Measurements from ENCODE around the gene ADSS2.

ADSS2 gene

GRCh38 chr1:244437086-244437468 lies 14.6 kb downstream of the ADSS2 start:
- Histone ChIP-seq H3K14ac (ENCODE audit: low read length in 2 of 2) (no peak overlapping the region), H3K4me2 (ENCODE audit: low read length, poor library complexity, severe bottlenecking) (no peak overlapping the region), H4K8ac (ENCODE audit: low read length) (no peak overlapping the region), H2BK120ac (ENCODE audit: low read depth, low read length) (no peak overlapping the region), H2AFZ (ENCODE audit: low read depth, low read length) (no peak overlapping the region), H4K91ac (ENCODE audit: low read length) (no peak overlapping the region), H3K27me3 (ENCODE audit: control insufficient read depth in 1 of 2, insufficient read depth in 1 of 2, low read length in 2 of 2) (no peaks in the 10 kb centered on the region), H3K9me3 (ENCODE audit: control insufficient read depth, low read length) (no peaks in the 10 kb centered on the region), H3K4me3 (ENCODE audit: insufficient read depth in 1 of 2, low read depth in 1 of 2, low read length in 2 of 2) (peak overlapping the region in 1 of 2 experiments; percentile 37), H2BK12ac (ENCODE audit: low read length in 2 of 2) (no peak overlapping the region), H3K23ac (ENCODE audit: low read length in 2 of 2) (no peak overlapping the region), H3K18ac (ENCODE audit: low read depth in 1 of 2, low read length in 2 of 2) (no peak overlapping the region), H2BK5ac (ENCODE audit: low read depth, low read length, poor library complexity, severe bottlenecking) (no peak overlapping the region), H3K9ac (ENCODE audit: low read length) (peak overlapping the region; percentile 71), H3K4me1 (ENCODE audit: control insufficient read depth, insufficient read depth, low read depth, low read length) (peaks cover 8% of the 10 kb centered on the region), H2BK15ac (ENCODE audit: low read depth, poor library complexity, severe bottlenecking) (no peak overlapping the region), H2AK5ac (ENCODE audit: low read length, severe bottlenecking) (no peak overlapping the region), H3K27ac (ENCODE audit: low read length, poor library complexity, severe bottlenecking) (no peak overlapping the region), H3K36me3 (ENCODE audit: control insufficient read depth in 1 of 2, insufficient read depth in 2 of 2, low read depth in 1 of 2, low read length in 2 of 2) (peaks cover 6 to 40% of the 10 kb centered on the region in 2 experiments), H3K4ac (ENCODE audit: low read depth in 1 of 2, low read length in 2 of 2) (no peak overlapping the region), H3K79me1 (replicated peaks; ENCODE audit: low read length, poor library complexity, severe bottlenecking) (peaks cover 16% of the 10 kb centered on the region)
- no peak for DNase-seq

GRCh38 chr1:244436336-244437085 lies 15.2 kb downstream of the ADSS2 start:
- no peak overlapping the region for H2BK120ac ChIP-seq (ENCODE audit: low read depth, low read length)
- H3K4ac ChIP-seq (ENCODE audit: low read depth in 1 of 2, low read length in 2 of 2), result no peak overlapping the region
- no peak overlapping the region for H2AFZ ChIP-seq (ENCODE audit: low read depth, low read length)
- peaks cover 6 to 46% of the 10 kb centered on the region in 2 experiments for H3K36me3 ChIP-seq (ENCODE audit: control insufficient read depth in 1 of 2, insufficient read depth in 2 of 2, low read depth in 1 of 2, low read length in 2 of 2)
- H3K79me1 ChIP-seq (replicated peaks; ENCODE audit: low read length, poor library complexity, severe bottlenecking), result peaks cover 16% of the 10 kb centered on the region
- WGBS, result 71% methylated on average over 5 of the region's 7 CpGs
- H3K9ac ChIP-seq (ENCODE audit: low read length), result peak overlapping the region; percentile 71
- peaks cover 8% of the 10 kb centered on the region for H3K4me1 ChIP-seq (ENCODE audit: control insufficient read depth, insufficient read depth, low read depth, low read length)
- no peak overlapping the region for H3K18ac ChIP-seq (ENCODE audit: low read depth in 1 of 2, low read length in 2 of 2)
- no peak overlapping the region for H4K8ac ChIP-seq (ENCODE audit: low read length)
- H3K4me2 ChIP-seq (ENCODE audit: low read length, poor library complexity, severe bottlenecking), result no peak overlapping the region
- H3K4me3 ChIP-seq (ENCODE audit: insufficient read depth in 1 of 2, low read depth in 1 of 2, low read length in 2 of 2), result peak overlapping the region in 1 of 2 experiments; percentile 37
- H2AK5ac ChIP-seq (ENCODE audit: low read length, severe bottlenecking), result no peak overlapping the region
- DNase-seq, result peak; percentile 87
- H2BK15ac ChIP-seq (ENCODE audit: low read depth, poor library complexity, severe bottlenecking), result no peak overlapping the region
- H3K23ac ChIP-seq (ENCODE audit: low read length in 2 of 2), result no peak overlapping the region
- no peaks in the 10 kb centered on the region for H3K9me3 ChIP-seq (ENCODE audit: control insufficient read depth, low read length)
- no peaks in the 10 kb centered on the region for H3K27me3 ChIP-seq (ENCODE audit: control insufficient read depth in 1 of 2, insufficient read depth in 1 of 2, low read length in 2 of 2)
- no peak overlapping the region for H3K14ac ChIP-seq (ENCODE audit: low read length in 2 of 2)
- H2BK5ac ChIP-seq (ENCODE audit: low read depth, low read length, poor library complexity, severe bottlenecking), result no peak overlapping the region
- no peak overlapping the region for H4K91ac ChIP-seq (ENCODE audit: low read length)
- H2BK12ac ChIP-seq (ENCODE audit: low read length in 2 of 2), result no peak overlapping the region
- H3K27ac ChIP-seq (ENCODE audit: low read length, poor library complexity, severe bottlenecking), result peak overlapping the region; percentile 69

GRCh38 chr1:244435562-244436205 lies 16.0 kb downstream of the ADSS2 start:
- Histone ChIP-seq H3K14ac (ENCODE audit: low read length in 2 of 2) (no peak overlapping the region), H3K9ac (ENCODE audit: low read length) (peak overlapping the region; percentile 71), H3K36me3 (ENCODE audit: control insufficient read depth in 1 of 2, insufficient read depth in 2 of 2, low read depth in 1 of 2, low read length in 2 of 2) (peaks cover 6 to 53% of the 10 kb centered on the region in 2 experiments), H2BK12ac (ENCODE audit: low read length in 2 of 2) (no peak overlapping the region), H2BK15ac (ENCODE audit: low read depth, poor library complexity, severe bottlenecking) (no peak overlapping the region), H3K4me2 (ENCODE audit: low read length, poor library complexity, severe bottlenecking) (peak overlapping the region; percentile 29), H2BK120ac (ENCODE audit: low read depth, low read length) (no peak overlapping the region), H3K4me3 (ENCODE audit: insufficient read depth in 1 of 2, low read depth in 1 of 2, low read length in 2 of 2) (no peak overlapping the region), H4K91ac (ENCODE audit: low read length) (no peak overlapping the region), H3K4me1 (ENCODE audit: control insufficient read depth, insufficient read depth, low read depth, low read length) (peaks cover 8% of the 10 kb centered on the region), H2AK5ac (ENCODE audit: low read length, severe bottlenecking) (no peak overlapping the region), H3K79me1 (replicated peaks; ENCODE audit: low read length, poor library complexity, severe bottlenecking) (peaks cover 17% of the 10 kb centered on the region), H2BK5ac (ENCODE audit: low read depth, low read length, poor library complexity, severe bottlenecking) (no peak overlapping the region), H3K9me3 (ENCODE audit: control insufficient read depth, low read length) (no peaks in the 10 kb centered on the region), H3K4ac (ENCODE audit: low read depth in 1 of 2, low read length in 2 of 2) (peak overlapping the region in 1 of 2 experiments; percentile 57), H3K23ac (ENCODE audit: low read length in 2 of 2) (no peak overlapping the region), H3K18ac (ENCODE audit: low read depth in 1 of 2, low read length in 2 of 2) (peak overlapping the region in 1 of 2 experiments; percentile 76), H3K27me3 (ENCODE audit: control insufficient read depth in 1 of 2, insufficient read depth in 1 of 2, low read length in 2 of 2) (no peaks in the 10 kb centered on the region), H4K8ac (ENCODE audit: low read length) (peak overlapping the region; percentile 28), H2AFZ (ENCODE audit: low read depth, low read length) (no peak overlapping the region), H3K27ac (ENCODE audit: low read length, poor library complexity, severe bottlenecking) (peak overlapping the region; percentile 69)
- WGBS, result 22% methylated on average over 3 of the region's 6 CpGs
- peak; percentile 83 for DNase-seq

GRCh38 chr1:244431166-244431565 lies 20.5 kb downstream of the ADSS2 start:
- no peak overlapping the region for H2BK120ac ChIP-seq (ENCODE audit: low read depth, low read length)
- H2BK15ac ChIP-seq (ENCODE audit: low read depth, poor library complexity, severe bottlenecking), result no peak overlapping the region
- no peak overlapping the region for H2BK12ac ChIP-seq (ENCODE audit: low read length in 2 of 2)
- no peak overlapping the region for H4K91ac ChIP-seq (ENCODE audit: low read length)
- H2AFZ ChIP-seq (ENCODE audit: low read depth, low read length), result no peak overlapping the region
- H3K4ac ChIP-seq (ENCODE audit: low read depth in 1 of 2, low read length in 2 of 2), result no peak overlapping the region
- no peak for DNase-seq
- H3K4me2 ChIP-seq (ENCODE audit: low read length, poor library complexity, severe bottlenecking), result no peak overlapping the region
- no peak overlapping the region for H3K27ac ChIP-seq (ENCODE audit: low read length, poor library complexity, severe bottlenecking)
- peaks cover 3% of the 10 kb centered on the region for H3K4me1 ChIP-seq (ENCODE audit: control insufficient read depth, insufficient read depth, low read depth, low read length)
- H2AK5ac ChIP-seq (ENCODE audit: low read length, severe bottlenecking), result no peak overlapping the region
- peaks cover 6 to 72% of the 10 kb centered on the region in 2 experiments for H3K36me3 ChIP-seq (ENCODE audit: control insufficient read depth in 1 of 2, insufficient read depth in 2 of 2, low read depth in 1 of 2, low read length in 2 of 2)
- no peaks in the 10 kb centered on the region for H3K9me3 ChIP-seq (ENCODE audit: control insufficient read depth, low read length)
- no peak overlapping the region for H3K9ac ChIP-seq (ENCODE audit: low read length)
- no peaks in the 10 kb centered on the region for H3K27me3 ChIP-seq (ENCODE audit: control insufficient read depth in 1 of 2, insufficient read depth in 1 of 2, low read length in 2 of 2)
- H3K79me1 ChIP-seq (replicated peaks; ENCODE audit: low read length, poor library complexity, severe bottlenecking), result peaks cover 10% of the 10 kb centered on the region
- no peak overlapping the region for H3K18ac ChIP-seq (ENCODE audit: low read depth in 1 of 2, low read length in 2 of 2)
- no peak overlapping the region for H3K14ac ChIP-seq (ENCODE audit: low read length in 2 of 2)
- H2BK5ac ChIP-seq (ENCODE audit: low read depth, low read length, poor library complexity, severe bottlenecking), result no peak overlapping the region
- H3K4me3 ChIP-seq (ENCODE audit: insufficient read depth in 1 of 2, low read depth in 1 of 2, low read length in 2 of 2), result no peak overlapping the region
- H3K23ac ChIP-seq (ENCODE audit: low read length in 2 of 2), result no peak overlapping the region
- H4K8ac ChIP-seq (ENCODE audit: low read length), result no peak overlapping the region
